ENCODE results near the gene SMIM41. TPM values are rescaled to one million over a fixed set of nuclear protein-coding genes. Genes with fewer than 3 reads are reported as not detected.

The SMIM41 gene
- total RNA-seq, 1 donor = under 0.01 TPM

DNA sequence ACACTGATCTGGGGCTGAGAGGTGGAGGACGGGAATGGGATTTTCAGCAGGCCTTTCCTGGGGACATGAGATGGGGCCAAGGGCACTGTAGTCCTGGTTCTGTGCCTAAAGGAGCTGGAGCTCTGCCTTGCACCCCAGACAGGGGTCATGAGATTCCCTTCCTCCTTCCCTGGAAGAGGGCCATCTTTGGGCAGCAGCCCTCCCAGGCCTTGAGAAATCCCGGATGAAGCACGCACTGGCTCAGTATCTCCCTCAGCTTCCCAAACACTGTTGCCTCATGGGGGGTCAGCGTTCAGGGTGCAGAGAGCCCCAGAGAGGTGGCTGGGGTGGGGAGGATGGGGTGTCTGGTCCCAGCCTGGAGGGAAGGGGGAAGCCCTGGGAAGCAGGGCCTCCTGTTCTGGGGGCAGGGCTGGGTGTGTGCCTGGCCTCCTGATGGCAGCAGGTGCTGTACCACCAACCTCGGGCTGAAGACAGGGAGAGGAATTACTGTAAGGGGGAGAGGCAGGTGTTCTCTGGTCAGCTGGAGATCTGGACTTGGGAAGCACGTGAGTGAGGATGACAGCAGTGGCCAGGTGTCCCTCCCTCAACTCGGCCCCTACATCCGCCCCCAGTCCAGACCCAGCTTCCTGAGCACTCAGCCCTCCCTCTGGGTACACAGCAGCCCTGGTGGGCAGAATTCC, 36.7 kb upstream of the SMIM41 start:
- H3K27me3 ChIP-seq (ENCODE audit: insufficient read depth, low read length) = no peaks in the 10 kb centered on the region
- TF ChIP-seq, protein P1, sequence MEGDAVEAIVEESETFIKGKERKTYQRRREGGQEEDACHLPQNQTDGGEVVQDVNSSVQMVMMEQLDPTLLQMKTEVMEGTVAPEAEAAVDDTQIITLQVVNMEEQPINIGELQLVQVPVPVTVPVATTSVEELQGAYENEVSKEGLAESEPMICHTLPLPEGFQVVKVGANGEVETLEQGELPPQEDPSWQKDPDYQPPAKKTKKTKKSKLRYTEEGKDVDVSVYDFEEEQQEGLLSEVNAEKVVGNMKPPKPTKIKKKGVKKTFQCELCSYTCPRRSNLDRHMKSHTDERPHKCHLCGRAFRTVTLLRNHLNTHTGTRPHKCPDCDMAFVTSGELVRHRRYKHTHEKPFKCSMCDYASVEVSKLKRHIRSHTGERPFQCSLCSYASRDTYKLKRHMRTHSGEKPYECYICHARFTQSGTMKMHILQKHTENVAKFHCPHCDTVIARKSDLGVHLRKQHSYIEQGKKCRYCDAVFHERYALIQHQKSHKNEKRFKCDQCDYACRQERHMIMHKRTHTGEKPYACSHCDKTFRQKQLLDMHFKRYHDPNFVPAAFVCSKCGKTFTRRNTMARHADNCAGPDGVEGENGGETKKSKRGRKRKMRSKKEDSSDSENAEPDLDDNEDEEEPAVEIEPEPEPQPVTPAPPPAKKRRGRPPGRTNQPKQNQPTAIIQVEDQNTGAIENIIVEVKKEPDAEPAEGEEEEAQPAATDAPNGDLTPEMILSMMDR (IDR thresholded peaks at IDR 0.05; ENCODE audit: extremely low read depth, low read depth, low read length) = no peak
- H3K27ac ChIP-seq (ENCODE audit: low read depth, low read length) = peak overlapping the region; percentile 97

DNA sequence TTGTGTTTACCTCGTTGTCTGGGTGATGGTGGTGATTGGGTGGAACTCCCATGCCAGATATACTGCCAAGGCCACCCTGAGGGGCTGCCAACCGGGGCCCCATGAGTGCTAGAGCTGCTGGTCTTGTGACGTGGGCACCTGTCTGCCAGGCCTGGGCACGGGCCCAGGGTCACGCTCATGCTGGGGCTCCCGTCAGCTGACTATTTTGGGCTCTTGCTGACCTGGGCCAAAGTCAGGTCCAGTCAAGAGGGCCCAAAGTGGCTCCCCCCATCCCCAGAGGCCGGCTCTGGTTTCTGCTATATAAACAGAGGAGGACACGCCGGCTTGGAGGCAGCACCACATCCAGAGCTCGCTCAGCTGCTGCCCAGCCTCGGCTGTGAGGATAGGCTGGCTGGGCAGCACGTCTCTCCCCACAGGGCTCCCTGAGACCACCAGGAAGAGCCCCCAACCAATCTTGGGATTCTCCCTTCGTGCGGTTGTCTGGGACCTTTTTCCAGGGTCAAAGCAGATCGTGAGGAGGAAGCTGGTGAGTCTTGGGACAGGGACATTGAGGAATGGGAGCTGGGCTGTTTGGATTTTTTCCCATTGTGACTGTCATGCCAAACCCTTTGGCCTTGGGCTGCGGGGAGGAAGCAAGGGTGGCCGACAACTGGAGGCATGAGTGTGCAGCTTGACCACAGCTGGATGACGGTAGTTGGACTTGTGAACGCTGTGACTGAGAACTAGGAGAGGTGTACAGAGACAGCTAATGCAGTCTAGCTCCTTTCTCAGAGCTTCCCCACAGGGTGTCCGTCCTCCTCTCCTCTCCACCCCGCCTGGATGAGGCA, 35.9 kb upstream of the SMIM41 start:
- Histone ChIP-seq H3K4me3 (ENCODE audit: insufficient read depth, low read length) (peak overlapping the region; percentile 46), H3K36me3 (ENCODE audit: insufficient read depth, low read length) (no peaks in the 10 kb centered on the region), H3K4me1 (ENCODE audit: insufficient read depth, low read length) (peaks cover 21% of the 10 kb centered on the region), H3K4me2 (ENCODE audit: insufficient read depth, low read length) (peak overlapping the region; percentile 69), H3K27ac (ENCODE audit: low read depth, low read length) (peak overlapping the region; percentile 97), H3K79me2 (ENCODE audit: insufficient read depth, low read length) (peaks cover 6% of the 10 kb centered on the region), H4K20me1 (ENCODE audit: insufficient read depth, low read length) (no peaks in the 10 kb centered on the region), H3K27me3 (ENCODE audit: insufficient read depth, low read length) (no peaks in the 10 kb centered on the region), H2AFZ (ENCODE audit: low read length) (no peak overlapping the region), H3K9me3 (ENCODE audit: low read depth, low read length) (no peaks in the 10 kb centered on the region)
- TF ChIP-seq, protein P1 (IDR thresholded peaks at IDR 0.05; ENCODE audit: extremely low read depth, low read depth, low read length) = no peak
- peak; percentile 95 for DNase-seq (ENCODE audit: insufficient read length, low spot score, missing footprints)

More for the DNA sequence above, 36.7 kb upstream of the SMIM41 start:
- H3K79me2 ChIP-seq (ENCODE audit: insufficient read depth, low read length) = peaks cover 6% of the 10 kb centered on the region
- H3K36me3 ChIP-seq (ENCODE audit: insufficient read depth, low read length) = no peaks in the 10 kb centered on the region
- no peak overlapping the region for H3K4me2 ChIP-seq (ENCODE audit: insufficient read depth, low read length)
- H2AFZ ChIP-seq (ENCODE audit: low read length) = no peak overlapping the region
- no peak for DNase-seq (ENCODE audit: insufficient read length, low spot score, missing footprints)
- no peaks in the 10 kb centered on the region for H3K9me3 ChIP-seq (ENCODE audit: low read depth, low read length)
- no peak overlapping the region for H3K4me3 ChIP-seq (ENCODE audit: insufficient read depth, low read length)
- H3K4me1 ChIP-seq (ENCODE audit: insufficient read depth, low read length) = peaks cover 26% of the 10 kb centered on the region
- no peaks in the 10 kb centered on the region for H4K20me1 ChIP-seq (ENCODE audit: insufficient read depth, low read length)

DNA sequence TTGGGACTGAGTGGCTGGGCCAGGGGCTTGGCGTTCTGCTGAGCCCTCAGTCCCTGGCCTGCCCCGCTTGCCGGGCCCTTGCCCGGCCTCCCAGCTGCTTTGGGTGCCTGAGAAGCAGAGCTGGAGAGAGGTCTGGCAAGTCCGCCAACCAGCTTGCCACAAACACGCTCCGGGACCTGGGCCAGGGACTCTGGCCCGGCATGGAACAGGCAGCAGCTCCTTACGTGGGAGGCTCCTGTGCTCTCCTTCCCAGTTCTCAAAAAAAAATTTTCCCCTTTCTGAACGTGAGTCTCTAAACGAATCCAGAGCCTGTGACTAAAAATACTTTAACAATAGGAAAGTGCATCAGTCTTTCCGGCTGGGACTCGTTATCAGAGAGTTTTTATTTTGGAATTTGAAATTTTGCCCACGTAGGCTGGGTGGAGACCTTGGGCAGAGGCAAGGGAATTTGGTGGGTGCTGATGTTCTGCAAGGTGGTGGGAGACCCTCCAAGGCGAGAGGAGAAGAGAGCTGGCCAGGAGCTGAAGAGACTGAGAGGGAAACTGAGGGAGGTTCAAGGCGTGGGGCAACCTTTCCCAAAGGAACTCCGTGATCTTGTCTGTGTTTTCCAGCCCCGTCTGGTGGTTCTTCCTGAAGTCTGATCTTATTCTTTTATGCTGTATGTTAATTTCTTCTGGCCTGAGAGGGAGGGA, 35.1 kb upstream of the SMIM41 start:
- Histone ChIP-seq H3K36me3 (ENCODE audit: insufficient read depth, low read length) (no peaks in the 10 kb centered on the region), H2AFZ (ENCODE audit: low read length) (no peak overlapping the region), H4K20me1 (ENCODE audit: insufficient read depth, low read length) (no peaks in the 10 kb centered on the region), H3K9me3 (ENCODE audit: low read depth, low read length) (no peaks in the 10 kb centered on the region), H3K4me2 (ENCODE audit: insufficient read depth, low read length) (peak overlapping the region; percentile 69), H3K27me3 (ENCODE audit: insufficient read depth, low read length) (no peaks in the 10 kb centered on the region), H3K27ac (ENCODE audit: low read depth, low read length) (peak overlapping the region; percentile 97), H3K79me2 (ENCODE audit: insufficient read depth, low read length) (peaks cover 6% of the 10 kb centered on the region), H3K4me1 (ENCODE audit: insufficient read depth, low read length) (peaks cover 20% of the 10 kb centered on the region), H3K4me3 (ENCODE audit: insufficient read depth, low read length) (peak overlapping the region; percentile 46)
- DNase-seq (ENCODE audit: insufficient read length, low spot score, missing footprints) = peak; percentile 99
- TF ChIP-seq, protein P1 (IDR thresholded peaks at IDR 0.05; ENCODE audit: extremely low read depth, low read depth, low read length) = no peak

Data from osteoblast (primary cell).